SKM-1 (cell line): ENCODE results near the gene ZGRF1.
"Not testable (repeated sequence)": the region's sequence is repeated elsewhere in the genome, so short reads cannot be mapped to it uniquely, and the experiment has no call there.

Experiments
- DNase-seq: peaks from one replicate; lab custom pipeline; 2025; ENCODE audit not compliant: unreplicated experiment; lab: John Stamatoyannopoulos, UW

Gene ZGRF1

DNA sequence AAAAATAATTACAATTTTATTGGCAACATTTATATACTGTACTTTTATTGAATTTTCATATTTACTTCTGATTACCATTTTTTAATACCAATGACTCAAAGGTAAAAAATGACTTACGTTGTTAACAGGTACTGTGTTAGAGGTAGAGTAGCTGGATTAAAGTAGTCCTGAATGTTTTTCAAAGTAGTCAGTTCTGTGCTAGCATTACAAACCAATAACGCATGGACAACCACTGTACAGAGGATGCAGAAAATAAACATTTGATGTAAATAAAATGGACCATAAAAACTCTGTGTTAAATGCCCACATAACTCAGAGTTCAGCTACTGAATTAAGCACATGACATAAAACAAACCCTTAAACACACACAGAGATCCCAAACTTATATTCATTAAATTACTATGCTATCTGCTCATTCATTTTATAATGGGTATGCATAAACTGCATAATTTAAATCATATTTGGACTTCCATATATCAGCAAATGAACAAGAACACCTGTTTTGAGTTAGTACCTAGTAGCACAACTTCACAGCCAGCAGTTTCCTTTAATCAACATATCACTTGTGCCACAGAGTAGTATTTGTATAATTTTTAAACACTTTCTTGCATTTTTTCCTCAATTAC is 74.3 kb downstream of the ZGRF1 start:
- DNase-seq = no peak

DNA sequence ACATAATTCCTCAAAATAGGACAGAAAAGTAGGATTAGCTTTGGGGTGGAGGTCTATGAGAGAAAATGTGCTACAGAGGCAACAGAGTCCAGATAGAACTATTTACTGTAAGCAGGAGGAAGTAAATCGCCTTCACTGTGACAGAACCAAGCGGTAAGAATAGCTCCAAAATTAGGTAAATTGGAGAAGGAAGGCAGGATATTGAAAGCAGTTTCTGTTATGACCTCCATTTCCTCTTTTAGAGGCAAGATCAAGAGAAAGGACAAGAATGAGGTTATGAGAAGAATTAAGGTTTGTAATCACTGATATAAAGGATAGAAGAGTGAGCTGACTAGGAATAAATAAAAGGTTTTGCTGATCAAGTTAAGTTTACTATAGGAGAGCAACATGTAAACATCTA is 76.6 kb downstream of the ZGRF1 start:
- peak; percentile 23 for DNase-seq

DNA sequence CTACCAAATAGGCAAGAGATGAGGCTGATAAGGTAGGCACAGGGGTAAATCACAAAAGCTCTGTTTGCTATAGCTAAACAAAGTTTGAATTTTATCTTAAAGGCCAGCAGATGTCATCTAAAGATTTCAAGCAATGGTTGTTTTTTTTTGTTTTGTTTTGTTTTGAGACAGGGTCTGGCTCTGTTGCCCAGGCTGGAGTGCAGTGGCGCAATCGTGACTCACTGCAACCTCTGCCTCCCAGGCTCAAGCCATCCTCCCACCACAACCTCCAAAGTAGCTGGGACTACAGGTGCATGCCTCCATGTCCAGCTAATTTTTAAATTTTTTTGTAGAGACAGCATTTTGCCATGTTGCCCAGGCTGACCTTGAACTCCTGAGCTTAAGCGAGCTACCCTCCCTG is 77.7 kb downstream of the ZGRF1 start:
- no peak for DNase-seq

DNA sequence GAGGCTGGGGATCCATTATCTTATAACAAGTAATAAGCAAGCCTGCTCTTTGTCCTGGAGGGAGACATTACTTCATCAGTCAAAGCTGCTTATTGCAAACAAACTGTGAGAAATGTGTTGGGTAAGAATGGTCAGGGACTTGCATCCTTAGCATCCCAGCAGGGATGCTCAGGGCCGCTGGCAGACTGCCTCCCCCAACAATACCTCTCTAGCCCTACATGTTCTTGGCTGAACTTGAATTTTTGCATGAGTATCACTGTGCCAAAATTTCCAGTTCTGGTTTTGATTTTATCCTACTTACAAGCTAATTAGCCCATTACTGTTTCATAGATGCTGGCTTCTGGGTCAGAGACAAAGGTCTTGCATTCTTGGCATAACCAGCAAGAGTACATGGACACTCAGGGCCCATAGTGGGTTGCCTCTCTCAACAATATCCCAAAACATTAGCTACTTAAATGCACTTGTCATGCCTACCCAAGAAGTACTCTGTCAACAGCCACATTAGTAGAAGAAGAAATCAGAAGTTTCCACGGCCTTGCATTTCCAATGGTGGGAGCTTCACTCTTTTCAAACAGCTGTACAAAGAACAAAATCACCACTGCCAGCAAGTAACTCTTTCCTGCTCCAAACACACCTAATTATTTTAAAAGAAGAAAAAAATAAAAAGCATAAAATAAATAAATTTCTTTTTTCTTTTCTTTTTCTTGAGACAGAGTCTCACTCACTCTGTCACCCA is 78.9 kb downstream of the ZGRF1 start:
- no peak for DNase-seq

DNA sequence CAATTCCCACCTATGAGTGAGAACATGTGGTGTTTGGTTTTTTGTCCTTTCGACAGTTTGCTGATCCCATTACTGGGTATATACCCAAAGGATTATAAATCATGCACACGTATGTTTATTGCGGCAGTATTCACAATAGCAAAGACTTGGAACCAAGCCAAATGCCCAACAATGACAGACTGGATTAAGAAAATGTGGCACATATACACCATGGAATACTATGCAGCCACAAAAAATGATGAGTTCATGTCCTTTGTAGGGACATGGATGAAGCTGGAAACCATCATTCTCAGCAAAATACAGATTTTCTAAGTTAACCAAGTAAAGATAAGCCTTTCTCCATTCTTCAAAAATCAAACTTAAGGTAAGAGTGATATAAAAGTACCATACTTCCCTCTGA is 82.4 kb downstream of the ZGRF1 start:
- not testable (repeated sequence) for DNase-seq

DNA sequence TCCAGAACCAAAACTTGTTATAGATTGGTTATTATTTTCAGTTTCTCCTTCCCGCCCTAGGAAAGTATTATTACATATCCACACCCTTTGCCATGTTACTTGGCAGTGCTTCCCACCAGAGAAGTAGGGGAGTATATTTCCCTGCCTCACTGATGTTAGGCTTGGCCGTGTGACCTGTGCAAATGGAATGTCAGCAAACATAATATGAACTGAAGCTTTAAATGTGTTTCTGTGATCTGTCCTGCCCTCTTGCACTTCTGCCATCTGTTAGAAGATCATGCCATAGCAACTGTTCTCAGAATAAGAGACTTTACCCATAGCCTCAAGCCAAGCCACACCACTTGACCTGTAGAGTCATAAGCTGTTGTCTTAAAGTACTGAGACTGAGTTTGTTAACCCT is 84.0 kb downstream of the ZGRF1 start:
- no peak for DNase-seq

DNA sequence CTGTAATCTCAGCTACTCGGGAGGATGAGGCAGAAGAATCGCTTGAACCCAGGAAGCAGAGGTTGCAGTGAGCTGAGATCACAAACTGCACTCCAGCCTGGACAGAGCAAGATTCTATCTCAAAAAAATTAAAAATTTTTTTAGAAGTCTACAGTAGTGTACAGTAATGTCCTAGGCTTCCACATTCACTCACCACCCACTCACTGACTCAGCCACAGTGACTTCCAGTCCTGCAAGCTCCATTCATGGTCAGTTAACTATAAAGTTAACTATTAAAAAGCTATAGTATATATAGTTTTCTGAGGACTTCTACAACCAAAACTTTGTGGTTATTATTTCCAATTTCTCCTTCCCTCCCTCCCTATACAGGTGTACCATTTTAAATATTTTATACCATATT is 86.0 kb downstream of the ZGRF1 start:
- no peak for DNase-seq

DNA sequence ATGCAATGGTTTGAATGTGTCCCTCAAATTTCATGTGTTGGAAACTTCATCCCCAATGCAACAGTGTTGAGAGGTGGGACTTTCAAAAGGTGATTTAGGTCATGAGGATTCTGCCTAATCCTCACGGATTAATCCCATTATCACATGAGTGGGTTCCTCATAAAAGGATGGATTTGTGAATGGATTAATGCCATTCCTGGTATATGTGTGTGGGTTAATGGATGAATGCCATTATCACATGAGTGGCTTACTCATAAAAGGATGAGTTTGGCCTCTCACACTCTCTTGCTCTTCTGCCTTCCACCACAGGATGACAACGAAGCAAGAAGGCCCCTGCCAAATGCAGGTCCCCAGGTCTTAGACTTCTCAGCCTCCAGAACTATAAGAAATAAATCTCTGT is 90.2 kb downstream of the ZGRF1 start:
- no peak for DNase-seq

DNA sequence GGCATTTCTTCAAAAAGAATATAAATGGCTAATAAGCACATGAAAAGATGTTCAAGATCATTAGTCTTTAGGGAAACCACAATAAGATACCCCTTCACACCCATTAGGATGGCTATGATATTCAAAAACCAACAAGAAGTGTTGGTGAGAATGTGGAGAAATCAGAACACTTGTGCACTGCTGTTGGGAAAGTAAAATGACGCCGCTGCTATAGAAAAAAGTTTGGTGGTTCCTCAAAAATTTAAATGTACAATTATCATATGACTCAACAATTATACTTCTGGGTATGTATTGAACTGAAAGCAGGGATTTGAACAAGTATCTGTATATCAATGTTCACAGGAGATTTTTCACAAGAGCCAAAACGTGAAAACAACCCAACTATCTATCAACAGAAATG is 91.4 kb downstream of the ZGRF1 start:
- no peak for DNase-seq

DNA sequence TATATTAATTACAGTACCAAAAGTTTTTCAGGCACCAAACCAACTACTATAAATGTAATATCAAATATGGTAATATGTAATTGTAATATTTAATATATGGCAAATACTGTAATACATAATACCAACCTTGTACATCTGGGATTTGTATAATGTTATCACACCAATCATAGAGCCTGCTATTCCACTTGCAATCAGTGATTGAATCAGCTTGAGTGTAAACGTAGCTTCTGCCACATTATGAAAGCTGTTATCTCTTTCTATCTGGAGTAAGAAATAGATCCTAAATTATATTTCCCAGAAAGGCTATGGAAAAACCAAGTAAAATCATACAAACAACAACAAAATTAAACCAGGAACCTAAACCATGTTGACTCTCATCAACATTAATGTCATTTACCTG is 96.0 kb downstream of the ZGRF1 start:
- no peak for DNase-seq

DNA sequence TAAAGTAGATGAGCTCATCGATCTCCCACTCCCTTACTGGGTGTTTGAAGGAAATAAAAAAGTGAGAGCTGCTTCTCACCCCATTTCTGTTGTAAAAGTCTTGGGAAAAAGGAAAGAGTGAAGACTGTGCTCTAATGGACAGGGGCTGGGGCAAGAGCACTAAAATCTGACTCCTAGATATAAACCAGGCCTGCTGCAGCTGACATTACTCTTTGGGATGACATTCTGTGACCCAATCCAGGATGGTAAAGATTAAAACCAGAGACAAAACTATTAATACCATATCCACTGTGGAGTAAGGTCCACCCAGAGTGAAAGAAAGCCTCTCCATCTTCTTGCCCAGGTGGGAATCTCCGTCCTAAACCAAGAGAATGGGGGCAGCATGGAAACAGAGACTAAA is 100.6 kb downstream of the ZGRF1 start:
- no peak for DNase-seq

DNA sequence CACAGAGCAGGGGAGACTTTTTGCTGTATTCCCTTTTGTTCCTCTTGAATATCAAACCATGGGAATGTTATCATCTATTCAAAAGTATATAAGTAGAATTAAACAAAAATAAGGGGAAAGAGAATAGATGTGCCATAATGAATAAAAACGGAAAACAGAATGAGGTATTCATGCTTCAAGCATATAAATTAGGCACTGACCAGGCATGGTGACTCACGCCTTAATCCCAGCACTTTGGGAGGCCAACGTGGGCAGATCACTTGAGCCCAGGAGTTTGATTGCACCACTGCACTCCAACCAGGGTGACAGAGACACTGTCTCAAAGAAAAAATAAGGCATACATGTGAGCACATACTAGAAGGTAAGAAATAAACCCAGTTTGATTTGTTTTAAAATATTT is 104.4 kb downstream of the ZGRF1 start:
- no peak for DNase-seq

DNA sequence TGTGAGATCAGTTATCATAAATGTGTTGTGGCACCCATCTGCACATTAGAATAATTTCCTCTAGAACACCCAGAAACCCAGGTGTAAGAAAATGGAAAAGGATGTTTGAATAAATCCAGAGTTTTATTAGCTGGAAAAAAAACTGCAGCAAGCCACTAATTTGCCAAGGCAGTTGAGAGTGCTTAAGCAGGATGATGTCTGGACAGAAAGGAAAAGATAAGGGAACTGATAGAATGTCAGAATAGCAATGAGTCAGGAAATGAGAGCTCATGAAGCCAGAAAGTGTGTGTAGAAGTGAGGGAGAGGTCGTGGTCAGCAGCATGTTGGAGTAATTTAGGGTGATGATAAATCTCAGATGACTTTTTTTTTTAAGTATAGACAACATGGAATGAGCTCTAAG is 105.6 kb downstream of the ZGRF1 start:
- DNase-seq = no peak

DNA sequence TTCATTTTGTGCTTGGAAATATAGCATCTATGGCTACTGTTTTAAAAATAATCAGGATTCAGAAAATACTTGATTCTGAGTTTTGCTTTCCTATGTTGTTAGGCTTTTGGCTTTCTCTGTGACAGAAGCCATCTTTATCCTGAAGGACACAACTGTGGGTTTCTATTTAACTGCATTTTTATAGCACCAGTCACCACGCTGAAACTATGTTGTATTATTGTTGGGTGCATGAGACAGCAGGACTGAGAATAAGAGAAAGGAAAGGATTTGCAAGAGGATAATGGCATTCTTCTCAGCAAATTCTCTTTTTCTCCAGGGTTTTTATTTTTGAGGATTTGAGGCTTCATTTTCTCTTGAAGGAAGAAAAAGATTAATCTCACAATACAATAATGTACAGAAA is 110.6 kb downstream of the ZGRF1 start:
- no peak for DNase-seq

DNA sequence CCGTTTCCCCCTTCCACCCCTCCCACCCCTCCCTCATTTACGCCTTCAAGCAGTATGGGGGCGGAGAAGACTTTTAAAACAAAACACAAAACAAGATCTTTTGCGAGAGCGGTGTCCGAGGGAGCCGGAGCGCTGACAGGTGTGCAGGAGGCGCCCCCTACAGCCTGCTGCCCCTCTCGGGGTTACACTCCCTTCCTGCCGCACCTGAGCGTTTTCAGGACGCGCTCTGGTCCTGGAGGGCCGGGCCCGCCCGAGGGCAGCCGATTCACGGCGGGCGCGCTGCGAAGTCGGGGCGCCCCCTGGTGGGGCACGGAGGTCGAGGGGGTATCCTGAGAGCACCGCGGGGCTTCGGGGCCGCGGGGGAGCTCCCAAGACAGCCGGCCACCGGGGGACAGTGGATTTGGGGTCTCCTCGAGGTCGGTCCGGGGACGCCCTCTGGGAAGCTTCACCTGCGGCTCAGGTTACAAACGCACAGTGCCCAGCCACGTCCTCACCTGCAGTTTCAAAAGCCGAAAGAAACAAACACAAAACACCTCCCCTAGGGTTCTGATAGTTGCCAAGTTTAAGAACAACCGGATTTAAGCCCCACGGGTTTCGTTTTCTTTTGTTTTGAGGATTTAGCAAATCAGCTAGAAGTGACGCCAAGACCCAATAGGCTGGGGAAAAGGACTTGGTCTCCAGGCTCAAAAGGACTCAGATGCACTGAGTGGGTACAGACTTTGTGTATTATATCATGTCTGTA is 112.8 kb downstream of the ZGRF1 start:
- DNase-seq = peak; percentile 33

DNA sequence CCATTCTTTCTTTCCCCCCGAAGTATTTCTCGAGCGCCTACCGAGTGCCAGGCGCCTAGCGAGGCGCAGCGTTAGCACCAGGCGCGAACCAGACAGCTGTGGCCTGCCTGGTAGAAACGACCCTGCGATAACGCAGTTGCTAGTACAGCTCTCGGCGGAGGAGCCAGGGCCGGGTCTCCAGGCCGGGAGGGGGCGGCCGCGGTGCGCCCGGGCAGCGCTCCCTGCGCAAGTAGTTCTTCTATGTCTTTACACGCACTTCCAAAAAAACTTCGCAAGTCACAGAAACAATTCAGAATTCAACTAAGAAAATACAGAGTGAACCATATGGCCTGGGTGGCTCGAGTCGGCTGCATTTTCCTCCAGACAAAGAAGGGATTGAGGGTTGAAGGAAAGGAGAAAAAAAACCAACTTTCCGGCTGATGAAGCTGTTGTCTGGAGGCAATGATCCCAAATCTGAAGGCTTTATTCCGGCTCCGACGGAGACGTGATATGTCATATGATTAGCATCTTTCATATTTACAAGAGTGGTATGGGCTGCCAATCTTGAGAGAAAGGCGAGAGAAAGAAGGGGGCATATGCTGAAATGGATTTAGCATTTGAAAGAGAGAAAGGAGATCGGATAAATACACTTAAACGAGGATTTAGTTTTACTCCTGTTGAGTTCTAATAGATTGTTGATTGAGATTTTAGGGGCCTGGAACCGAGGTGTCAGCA is 113.5 kb downstream of the ZGRF1 start:
- DNase-seq = peak; percentile 33

DNA sequence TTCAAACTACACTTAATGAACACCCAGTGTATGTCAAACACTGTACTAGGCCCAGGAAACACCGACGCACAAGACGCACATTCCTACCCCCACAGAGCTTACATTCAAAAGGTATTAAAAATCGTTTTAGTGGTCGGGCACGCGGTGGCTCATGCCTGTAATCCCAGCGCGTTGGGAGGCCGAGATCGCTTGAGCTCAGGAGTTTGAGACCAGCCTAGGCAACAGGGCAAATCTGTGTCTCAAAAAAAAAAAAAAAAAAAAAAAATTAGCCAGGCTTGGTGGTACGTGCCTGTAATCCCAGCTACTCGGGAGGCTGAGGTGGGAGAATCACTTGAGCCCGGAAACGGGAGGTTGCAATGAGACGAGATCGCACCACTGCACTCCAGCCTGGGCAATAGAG is 114.3 kb downstream of the ZGRF1 start:
- DNase-seq = not testable (repeated sequence)

DNA sequence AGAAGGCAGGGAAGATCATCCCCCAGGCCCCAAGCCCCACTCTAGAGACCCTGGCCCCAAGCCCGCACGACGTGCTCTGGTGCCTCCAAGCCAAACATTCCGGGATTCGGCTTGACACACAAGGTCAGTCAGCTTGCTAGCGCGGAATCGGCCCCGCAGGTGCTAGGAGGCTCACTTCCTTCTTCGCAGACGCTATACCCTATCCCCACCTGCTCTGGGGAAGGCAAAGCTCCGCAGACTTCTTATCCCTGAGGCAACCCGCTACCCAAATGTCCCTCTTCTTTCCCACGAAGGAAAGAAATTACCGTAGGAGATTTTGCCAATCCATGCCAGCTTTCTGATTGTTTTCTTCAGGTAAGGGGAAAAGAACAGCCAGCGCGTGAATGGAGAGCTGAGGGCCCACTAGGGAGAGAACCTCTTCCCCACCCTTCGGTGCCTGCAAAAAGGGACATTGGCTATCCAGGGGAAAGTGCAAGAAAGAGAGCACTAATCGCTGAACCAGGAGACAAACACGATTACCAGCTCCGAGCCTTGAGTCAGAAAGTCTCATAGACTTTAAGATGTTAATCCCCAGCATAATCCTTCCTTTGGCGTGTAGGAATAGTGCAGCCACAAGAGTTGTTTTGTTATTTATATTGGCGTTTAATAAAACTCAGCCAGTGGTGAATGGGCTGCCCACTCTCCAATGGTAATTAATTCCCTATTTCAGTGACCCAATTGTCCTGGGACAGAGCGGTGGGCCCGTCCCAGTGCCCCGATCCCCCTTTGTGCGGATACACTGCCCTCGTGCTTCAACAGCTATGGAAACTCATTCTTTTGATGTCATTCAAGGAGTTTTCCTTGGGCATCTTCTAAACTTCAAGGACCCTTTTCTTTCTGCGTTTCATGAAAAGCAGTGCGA is 115.3 kb downstream of the ZGRF1 start:
- no peak for DNase-seq

DNA sequence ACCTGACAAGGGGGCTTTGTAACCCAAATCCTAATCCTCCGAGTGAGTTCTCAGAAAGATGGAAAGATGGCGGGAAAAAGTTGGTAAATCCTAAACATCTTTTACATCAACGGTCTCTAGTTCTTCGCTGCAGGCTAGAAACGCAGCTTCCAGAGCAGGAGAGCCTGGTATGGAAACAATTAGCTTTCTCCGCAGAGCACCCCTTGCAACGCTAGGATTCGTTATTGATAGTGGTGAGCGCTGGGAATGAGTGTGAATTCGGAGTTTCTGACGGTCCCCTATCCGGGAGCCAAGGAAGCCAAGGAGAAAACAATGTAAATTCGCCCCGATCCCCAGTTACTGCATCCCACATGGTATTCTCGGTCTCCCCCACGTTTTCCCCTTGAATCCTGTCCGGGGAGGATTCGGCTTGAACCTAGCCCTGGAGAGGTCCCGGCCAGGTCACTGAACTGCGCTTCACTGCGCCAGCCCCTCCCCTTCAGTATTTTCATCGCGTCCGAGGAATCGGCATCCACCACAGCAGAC is 116.0 kb downstream of the ZGRF1 start:
- DNase-seq = no peak
